IPS-15b (cell line): Measurements from ENCODE around the gene CALN1.

ENCODE experiments used
- H3K27me3 ChIP-seq: one replicate; pipeline ENCODE4 v1.6.1; 2013; ENCODE audit warnings: low read length; ENCODE audit not compliant: control insufficient read depth, insufficient read depth
- H3K36me3 ChIP-seq: one replicate; pipeline ENCODE4 v1.6.1; 2013; ENCODE audit warnings: low read length; ENCODE audit not compliant: control insufficient read depth, insufficient read depth
- H3K4me1 ChIP-seq: one replicate; pipeline ENCODE4 v1.6.1; 2013; ENCODE audit warnings: mild to moderate bottlenecking, low read length; ENCODE audit not compliant: control insufficient read depth, insufficient read depth
- H3K4me3 ChIP-seq: one replicate; pipeline ENCODE4 v1.5.1; 2013; ENCODE audit warnings: low read depth, low read length
- H3K9ac ChIP-seq: one replicate; pipeline ENCODE4 v1.6.1; 2013; ENCODE audit warnings: low read depth, mild to moderate bottlenecking, low read length
- H3K9me3 ChIP-seq: one replicate; pipeline ENCODE4 v1.6.1; 2013; ENCODE audit warnings: mild to moderate bottlenecking, low read length; ENCODE audit not compliant: control insufficient read depth, insufficient read depth

CALN1 gene

GRCh38 chr7:72161534-72161933, 250.6 kb downstream of the CALN1 start:
- no peaks in the 10 kb centered on the region for H3K36me3 ChIP-seq
- no peak overlapping the region for H3K9ac ChIP-seq
- no peaks in the 10 kb centered on the region for H3K9me3 ChIP-seq
- no peak overlapping the region for H3K4me3 ChIP-seq
- H3K4me1 ChIP-seq, result no peaks in the 10 kb centered on the region
- no peaks in the 10 kb centered on the region for H3K27me3 ChIP-seq

- Histone ChIP-seq H3K4me3 (no peak overlapping the region), H3K9me3 (no peaks in the 10 kb centered on the region), H3K27me3 (no peaks in the 10 kb centered on the region), H3K36me3 (no peaks in the 10 kb centered on the region), H3K9ac (no peak overlapping the region), H3K4me1 (no peaks in the 10 kb centered on the region)
Measured at GRCh38 chr7:72159911-72160310, 252.2 kb downstream of the CALN1 start.

GRCh38 chr7:72156671-72157070, 255.5 kb downstream of the CALN1 start:
- Histone ChIP-seq H3K9ac (no peak overlapping the region), H3K4me3 (no peak overlapping the region), H3K36me3 (no peaks in the 10 kb centered on the region), H3K9me3 (no peaks in the 10 kb centered on the region), H3K4me1 (no peaks in the 10 kb centered on the region), H3K27me3 (no peaks in the 10 kb centered on the region)

GRCh38 chr7:72153132-72153512, 259.0 kb downstream of the CALN1 start:
- Histone ChIP-seq H3K4me3 (no peak overlapping the region), H3K36me3 (no peaks in the 10 kb centered on the region), H3K27me3 (no peaks in the 10 kb centered on the region), H3K9ac (no peak overlapping the region), H3K9me3 (no peaks in the 10 kb centered on the region), H3K4me1 (no peaks in the 10 kb centered on the region)

GRCh38 chr7:72152161-72153131, 259.7 kb downstream of the CALN1 start:
- H3K9ac ChIP-seq, result no peak overlapping the region
- H3K4me3 ChIP-seq, result no peak overlapping the region
- H3K9me3 ChIP-seq, result no peaks in the 10 kb centered on the region
- H3K27me3 ChIP-seq, result no peaks in the 10 kb centered on the region
- H3K36me3 ChIP-seq, result no peaks in the 10 kb centered on the region
- H3K4me1 ChIP-seq, result no peaks in the 10 kb centered on the region

- Histone ChIP-seq H3K4me1 (no peaks in the 10 kb centered on the region), H3K27me3 (no peaks in the 10 kb centered on the region), H3K36me3 (no peaks in the 10 kb centered on the region), H3K4me3 (no peak overlapping the region), H3K9ac (no peak overlapping the region), H3K9me3 (peaks cover 3% of the 10 kb centered on the region)
Measured at GRCh38 chr7:72140566-72140965, 271.6 kb downstream of the CALN1 start.

- H3K9ac ChIP-seq, result no peak overlapping the region
- H3K9me3 ChIP-seq, result no peaks in the 10 kb centered on the region
- no peaks in the 10 kb centered on the region for H3K27me3 ChIP-seq
- no peaks in the 10 kb centered on the region for H3K4me1 ChIP-seq
- H3K4me3 ChIP-seq, result no peak overlapping the region
- H3K36me3 ChIP-seq, result no peaks in the 10 kb centered on the region
Measured at GRCh38 chr7:72127136-72127535, 285.0 kb downstream of the CALN1 start.

GRCh38 chr7:72123913-72124312, 288.2 kb downstream of the CALN1 start:
- H3K27me3 ChIP-seq, result no peaks in the 10 kb centered on the region
- no peaks in the 10 kb centered on the region for H3K36me3 ChIP-seq
- H3K4me1 ChIP-seq, result no peaks in the 10 kb centered on the region
- no peaks in the 10 kb centered on the region for H3K9me3 ChIP-seq
- H3K9ac ChIP-seq, result no peak overlapping the region
- no peak overlapping the region for H3K4me3 ChIP-seq

- H3K36me3 ChIP-seq, result no peaks in the 10 kb centered on the region
- no peaks in the 10 kb centered on the region for H3K4me1 ChIP-seq
- no peaks in the 10 kb centered on the region for H3K9me3 ChIP-seq
- H3K27me3 ChIP-seq, result no peaks in the 10 kb centered on the region
- no peak overlapping the region for H3K9ac ChIP-seq
- H3K4me3 ChIP-seq, result no peak overlapping the region
Measured at GRCh38 chr7:72118366-72118765, 293.8 kb downstream of the CALN1 start.

GRCh38 chr7:72114129-72114528, 298.0 kb downstream of the CALN1 start:
- Histone ChIP-seq H3K9ac (no peak overlapping the region), H3K4me3 (no peak overlapping the region), H3K27me3 (no peaks in the 10 kb centered on the region), H3K4me1 (no peaks in the 10 kb centered on the region), H3K9me3 (no peaks in the 10 kb centered on the region), H3K36me3 (no peaks in the 10 kb centered on the region)

GRCh38 chr7:72112992-72113391, 299.1 kb downstream of the CALN1 start:
- Histone ChIP-seq H3K36me3 (no peaks in the 10 kb centered on the region), H3K27me3 (no peaks in the 10 kb centered on the region), H3K9ac (no peak overlapping the region), H3K9me3 (no peaks in the 10 kb centered on the region), H3K4me1 (no peaks in the 10 kb centered on the region), H3K4me3 (no peak overlapping the region)

- H3K9me3 ChIP-seq, result no peaks in the 10 kb centered on the region
- H3K9ac ChIP-seq, result no peak overlapping the region
- no peaks in the 10 kb centered on the region for H3K4me1 ChIP-seq
- H3K27me3 ChIP-seq, result no peaks in the 10 kb centered on the region
- H3K4me3 ChIP-seq, result no peak overlapping the region
- no peaks in the 10 kb centered on the region for H3K36me3 ChIP-seq
Measured at GRCh38 chr7:72112530-72112929, 299.6 kb downstream of the CALN1 start.
